ENCODE data around the gene SPAG16.

SPAG16 gene

GRCh38 chr2:214246417-214246816 is 962.2 kb downstream of the SPAG16 start:
- no peak for DNase-seq (ENCODE audit: low read depth in 2 of 2)

DNA sequence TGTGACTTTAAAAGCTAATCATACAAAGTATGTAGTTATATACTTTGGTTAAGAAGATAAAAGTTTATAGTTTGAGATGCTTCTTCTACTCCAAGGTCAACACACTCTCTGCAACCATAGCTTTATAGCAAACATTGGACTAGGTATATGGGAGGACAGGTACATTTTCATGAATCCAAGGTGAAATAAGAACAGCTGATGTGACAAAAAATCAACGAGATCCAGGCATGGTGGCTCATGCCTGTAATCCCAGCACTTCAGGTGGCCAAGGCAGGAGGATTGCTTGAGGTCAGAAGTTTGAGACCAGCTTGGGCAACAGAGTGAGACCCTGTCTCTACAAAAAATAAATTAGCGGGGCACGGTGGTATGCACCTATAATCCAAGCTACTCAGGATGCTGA is 963.3 kb downstream of the SPAG16 start:
- no peak for DNase-seq (ENCODE audit: low read depth in 2 of 2)

- DNase-seq (ENCODE audit: low read depth in 2 of 2), result no peak
Observed at GRCh38 chr2:214255046-214255445, 970.8 kb downstream of the SPAG16 start.

GRCh38 chr2:214261683-214262082 is 977.4 kb downstream of the SPAG16 start:
- no peak for DNase-seq (ENCODE audit: low read depth in 2 of 2)

- no peak for DNase-seq (ENCODE audit: low read depth in 2 of 2)
Observed at GRCh38 chr2:214264171-214264570, 979.9 kb downstream of the SPAG16 start.

DNA sequence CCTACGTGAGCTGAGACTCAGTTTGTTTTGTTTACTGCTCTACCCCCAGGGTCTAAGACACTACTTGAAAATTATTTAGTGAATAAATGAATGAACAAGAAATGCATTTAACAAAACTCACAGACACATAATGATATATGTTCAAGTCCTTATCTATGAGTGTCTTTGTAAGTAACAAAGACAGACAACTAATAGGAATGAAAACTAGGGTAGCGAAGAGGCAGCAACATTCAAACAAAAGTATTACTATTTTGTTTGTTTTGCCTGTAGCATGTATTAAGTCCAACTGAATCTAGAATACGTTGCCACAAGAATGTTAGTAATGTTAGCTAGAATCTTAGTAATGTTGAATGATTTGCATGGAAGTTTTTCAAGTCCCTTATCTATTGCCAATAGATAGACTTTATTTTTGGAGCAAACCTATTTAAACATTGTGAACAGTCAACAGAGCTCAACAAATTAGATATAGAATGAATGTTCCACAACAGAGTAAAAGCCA is 981.8 kb downstream of the SPAG16 start:
- DNase-seq (ENCODE audit: low read depth in 2 of 2), result no peak

DNA sequence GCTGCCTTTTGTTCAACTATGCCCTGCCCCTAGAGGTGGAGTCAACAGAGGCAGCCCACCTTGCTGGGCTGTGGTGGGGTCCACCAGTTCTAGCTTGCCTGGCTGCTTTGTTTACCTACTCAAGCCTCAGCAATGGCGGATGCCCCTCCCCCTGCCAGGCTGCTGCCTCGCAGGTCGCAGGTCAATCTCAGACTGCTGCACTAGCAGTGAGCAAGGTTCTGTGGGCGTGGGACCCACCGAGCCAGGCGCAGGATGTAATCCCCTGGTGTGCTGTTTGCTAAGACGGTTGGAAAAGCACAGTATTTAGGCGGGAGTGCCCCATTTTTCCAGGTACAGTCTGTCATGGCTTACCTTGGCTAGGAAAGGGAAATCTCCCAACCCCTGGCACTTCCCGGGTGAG is 993.6 kb downstream of the SPAG16 start:
- no peak for DNase-seq (ENCODE audit: low read depth in 2 of 2)

GRCh38 chr2:214286011-214286410 is 1001.7 kb downstream of the SPAG16 start:
- no peak for DNase-seq (ENCODE audit: low read depth in 2 of 2)

- DNase-seq (ENCODE audit: low read depth in 2 of 2), result no peak
Observed at GRCh38 chr2:214293593-214293992, 1009.3 kb downstream of the SPAG16 start.

DNA sequence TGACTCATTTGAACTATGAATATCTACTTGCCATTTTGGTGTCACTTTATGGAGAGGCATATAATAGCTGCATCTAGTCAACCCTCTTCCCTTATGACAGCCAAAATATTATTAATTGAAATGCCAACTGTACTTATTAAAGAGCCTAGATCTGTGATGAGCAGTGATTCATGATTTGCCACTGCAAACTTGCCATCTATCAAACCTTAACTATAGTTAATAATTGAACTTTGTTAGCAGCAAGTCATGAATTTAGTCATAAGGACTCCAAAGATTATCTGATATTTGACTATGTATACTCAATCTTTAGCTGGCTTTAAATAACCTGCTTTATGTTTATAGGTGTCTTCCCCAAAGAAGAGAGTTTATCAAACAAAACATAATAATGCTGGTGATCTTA is 1010.2 kb downstream of the SPAG16 start:
- DNase-seq (ENCODE audit: low read depth in 2 of 2), result no peak

- no peak for DNase-seq (ENCODE audit: low read depth in 2 of 2)
Observed at GRCh38 chr2:214297423-214297822, 1013.2 kb downstream of the SPAG16 start.

DNA sequence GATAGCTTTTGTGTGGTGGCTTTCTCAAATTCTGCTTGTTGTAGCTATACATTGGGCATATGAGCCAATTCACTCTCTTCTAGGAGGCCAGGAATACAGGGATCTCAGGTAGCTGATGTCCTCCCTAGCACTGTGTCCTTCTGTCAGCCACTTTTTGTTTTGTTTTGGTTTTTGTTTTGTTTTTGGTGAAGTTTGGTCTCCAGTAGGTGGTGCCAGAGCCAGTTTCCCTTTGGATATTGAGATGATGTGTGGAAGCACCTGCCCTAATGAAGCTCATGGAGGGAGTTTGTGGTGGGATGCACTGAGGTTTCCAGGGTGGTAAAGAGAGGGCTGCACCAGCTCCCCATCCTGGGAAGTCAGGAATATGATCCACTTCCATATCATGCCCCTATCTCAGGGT is 1026.1 kb downstream of the SPAG16 start:
- no peak for DNase-seq (ENCODE audit: low read depth in 2 of 2)

DNA sequence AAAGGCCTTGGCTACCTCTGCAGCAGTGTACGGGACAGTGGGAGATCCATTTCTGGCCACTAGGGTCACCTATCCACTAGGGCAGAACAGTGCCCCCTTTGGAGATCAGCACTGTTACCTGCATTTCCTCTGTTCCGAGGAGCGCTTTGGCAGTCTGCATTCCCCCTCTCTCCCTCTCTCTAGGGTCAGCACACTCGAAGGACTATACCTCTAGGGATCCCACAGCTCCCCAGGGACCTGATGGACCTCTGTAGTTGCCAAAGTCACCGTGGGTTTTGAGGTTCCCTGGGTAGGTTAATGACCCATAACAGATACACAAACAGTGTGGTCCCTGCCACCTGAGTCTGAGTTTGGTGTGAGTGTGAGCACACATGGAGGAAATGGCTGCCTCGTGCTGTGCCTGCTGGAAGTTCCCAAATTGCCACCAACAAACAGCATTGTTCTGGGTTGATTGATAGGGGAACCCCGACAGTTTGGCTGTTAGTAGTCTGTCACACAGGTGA is 1026.8 kb downstream of the SPAG16 start:
- DNase-seq (ENCODE audit: low read depth in 2 of 2), result no peak

GRCh38 chr2:214311931-214312749 is 1027.9 kb downstream of the SPAG16 start:
- no peak for DNase-seq (ENCODE audit: low read depth in 2 of 2)

GRCh38 chr2:214315324-214315723 is 1031.1 kb downstream of the SPAG16 start:
- DNase-seq (ENCODE audit: low read depth in 2 of 2), result no peak

- DNase-seq (ENCODE audit: low read depth in 2 of 2), result no peak
Observed at GRCh38 chr2:214320211-214320610, 1035.9 kb downstream of the SPAG16 start.

DNA sequence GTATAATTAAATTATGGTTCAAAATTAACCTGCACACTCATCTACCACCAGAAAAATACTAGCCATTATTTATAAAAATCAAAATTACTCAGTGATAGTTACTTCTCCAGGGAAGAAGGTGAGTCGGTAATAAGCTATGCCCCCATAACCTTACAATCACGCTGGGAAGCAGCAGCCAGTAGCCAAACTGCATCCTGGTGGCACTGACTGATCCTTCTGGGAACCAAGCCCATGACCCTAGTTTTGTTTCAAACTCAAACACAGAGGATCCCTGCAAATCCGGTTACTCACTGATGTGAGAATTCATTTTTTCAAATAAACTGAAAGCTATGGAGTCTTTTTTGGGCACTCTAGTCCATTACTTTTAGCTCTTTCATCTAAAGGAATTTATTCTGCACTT is 1038.4 kb downstream of the SPAG16 start:
- no peak for DNase-seq (ENCODE audit: low read depth in 2 of 2)

DNA sequence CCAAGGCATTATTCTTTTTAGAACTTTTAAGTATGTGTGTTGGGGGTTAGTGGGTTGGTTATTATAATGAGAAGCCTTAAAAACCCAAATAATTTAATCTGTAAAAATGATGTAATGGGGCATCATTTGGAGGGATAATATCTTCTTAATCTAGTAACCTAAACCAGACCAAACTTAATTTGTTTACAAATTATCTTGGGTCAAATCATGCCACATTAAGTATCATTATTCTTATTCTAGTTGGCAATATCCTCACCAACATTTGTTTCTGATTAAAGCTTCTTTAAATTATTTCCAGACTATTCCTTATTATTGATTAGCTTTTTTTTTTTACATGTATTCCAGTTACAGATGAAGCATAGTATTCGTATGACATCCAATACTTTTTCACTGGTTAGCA is 1041.1 kb downstream of the SPAG16 start:
- DNase-seq (ENCODE audit: low read depth in 2 of 2), result no peak

DNA sequence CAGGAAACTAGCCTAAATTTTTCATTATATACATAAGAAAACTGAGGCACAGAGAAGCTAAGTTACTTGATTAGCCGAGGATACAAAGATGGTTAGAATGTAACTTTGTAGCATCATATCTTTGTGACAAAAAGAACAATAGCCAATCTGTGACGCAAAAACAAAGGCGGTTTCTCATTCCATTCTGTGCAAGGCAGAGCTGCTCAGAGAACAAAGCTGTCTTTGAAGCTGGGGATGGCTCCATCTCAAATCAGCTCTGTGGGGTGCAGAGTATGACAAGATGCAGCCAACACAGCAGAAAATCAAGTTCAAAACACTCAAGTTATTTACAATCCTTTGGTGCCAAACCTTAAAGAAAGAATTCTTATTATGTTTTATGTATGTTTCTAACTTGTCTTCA is 1044.7 kb downstream of the SPAG16 start:
- no peak for DNase-seq (ENCODE audit: low read depth in 2 of 2)

- no peak for DNase-seq (ENCODE audit: low read depth in 2 of 2)
Observed at GRCh38 chr2:214341646-214342045, 1057.4 kb downstream of the SPAG16 start.

DNA sequence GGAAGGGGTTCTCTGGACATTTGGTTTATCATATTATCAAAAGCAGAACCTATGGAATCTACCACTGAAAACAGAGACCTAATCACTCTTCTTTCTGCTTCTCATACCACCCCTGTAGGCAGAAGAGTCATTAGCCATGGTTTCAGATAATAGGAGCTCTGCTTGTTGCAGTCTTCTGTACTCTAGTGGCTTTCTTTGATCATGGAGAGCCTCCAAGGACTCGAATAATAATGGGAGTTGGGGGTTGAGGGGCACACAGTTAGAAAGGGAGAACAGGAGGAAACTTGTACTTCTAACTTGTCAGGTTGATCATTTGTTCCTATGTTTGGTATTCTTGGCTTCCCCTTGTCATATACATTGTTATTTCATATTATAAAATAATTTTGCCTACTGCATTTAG is 1074.2 kb downstream of the SPAG16 start:
- DNase-seq (ENCODE audit: low read depth in 2 of 2), result no peak

- DNase-seq (ENCODE audit: low read depth in 2 of 2), result no peak
Observed at GRCh38 chr2:214361116-214361515, 1076.9 kb downstream of the SPAG16 start.

DNA sequence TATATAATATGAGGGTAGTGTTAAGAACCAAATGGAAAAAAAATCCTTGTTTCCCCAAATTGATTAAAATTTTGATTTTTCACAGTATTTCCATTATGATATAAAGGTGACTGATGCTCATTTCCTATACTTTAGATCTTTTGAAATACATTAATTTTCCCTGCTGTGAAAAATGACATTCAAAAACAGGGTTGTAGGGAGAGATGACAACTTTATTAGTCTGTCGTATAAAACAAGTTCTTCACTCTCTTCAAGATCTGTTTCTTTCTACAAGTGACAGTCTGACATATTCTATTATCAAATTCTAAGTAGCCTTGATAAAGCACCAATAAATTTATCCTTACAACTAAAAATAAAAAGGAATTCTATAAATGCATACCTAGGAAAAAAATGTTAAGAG is 1081.3 kb downstream of the SPAG16 start:
- no peak for DNase-seq (ENCODE audit: low read depth in 2 of 2)

DNA sequence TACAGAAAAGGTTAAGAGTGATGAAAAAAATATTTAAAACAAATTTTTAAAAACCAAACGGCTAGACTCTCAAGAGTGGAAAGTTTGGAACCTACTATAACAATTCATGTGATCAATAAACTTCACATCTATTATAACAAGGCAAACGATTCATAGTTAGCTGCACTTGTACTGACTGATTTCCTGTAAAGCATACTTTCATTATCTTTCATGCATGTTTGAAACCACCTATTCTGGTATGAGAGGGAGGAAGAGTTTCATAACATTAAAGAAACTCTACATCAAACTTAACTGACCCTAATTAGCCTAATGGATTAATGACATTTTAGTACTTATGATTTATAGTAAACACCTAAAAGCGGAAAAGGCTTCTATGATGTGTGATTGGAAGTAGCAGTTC is 1082.9 kb downstream of the SPAG16 start:
- no peak for DNase-seq (ENCODE audit: low read depth in 2 of 2)

Measured in fibroblast of skin of left quadriceps (primary cell).